GM12878 (cell line): ENCODE measurements around the gene MACROD2. TPM values are rescaled to one million over a fixed set of nuclear protein-coding genes. Genes with fewer than 3 reads are reported as not detected.

Source experiments
- ATAC-seq: fragments of 200-7000 bp; cut with Tn5 transposase; 3 replicates; pipeline ENCODE4 v1.9.1; 2020; ENCODE audit warnings: mild to moderate bottlenecking, moderate library complexity
- BruUV-seq: library from RNA; stranded (reverse); fragments of 400-500 nt; replicated peaks from 2 replicates; lab custom pipeline; 2021; lab: Mats Ljungman, UMichigan
- CTCF ChIA-PET: fragments of 300-600 bp; sonication (Branson Sonifier 250); formaldehyde crosslinking; extraction: SDS; loops from one replicate; lab custom pipeline; 2021; ENCODE audit warnings: inconsistent platforms; lab: Yijun Ruan, JAX
- POLR2A ChIA-PET: fragments of 350-600 bp; formaldehyde crosslinking; extraction: SDS; loops from one replicate; lab custom pipeline; 2021; ENCODE audit warnings: inconsistent platforms; lab: Charles Lee
- RAD21 ChIA-PET: fragments of 300-600 bp; sonication (Branson Sonifier 250); formaldehyde crosslinking; loops from one replicate; lab custom pipeline; 2023; ENCODE audit warnings: antibody characterized with exemption; ENCODE audit not compliant: unreplicated experiment; lab: Charles Lee
- SMC1A ChIA-PET: fragments of 300-600 bp; sonication (Branson Sonifier 250); formaldehyde crosslinking; loops from one replicate; lab custom pipeline; 2023; ENCODE audit not compliant: unreplicated experiment, uncharacterized antibody; lab: Charles Lee
- DNase-seq: peaks from one replicate; pipeline ENCODE4 v3.0.0-alpha.2; 2011; ENCODE audit warnings: low read depth, low spot score
- FAIRE-seq: peaks from 3 replicates; lab custom pipeline; 2011; peaks lifted over from hg19 to GRCh38; lab: Jason Lieb, UNC
- H2AFZ ChIP-seq: 2 replicates; pipeline ENCODE4 v1.6.0; 2011; ENCODE audit warnings: low read depth, low read length, control low read depth; ENCODE audit not compliant: control insufficient read depth
- H3K27ac ChIP-seq: 2 replicates; pipeline ENCODE4 v1.5.1; 2011; ENCODE audit warnings: control low read depth; ENCODE audit not compliant: control insufficient read depth, insufficient read depth
- H3K27me3 ChIP-seq, 2 experiments: replicated peaks in 1 of 2; 2 replicates each; pipeline versions ENCODE4 v1.6.0 to v1.6.1; 2011; ENCODE audit warnings: low read length in 1 of 2; ENCODE audit not compliant: control insufficient read depth in 2 of 2, insufficient read depth in 2 of 2
- H3K36me3 ChIP-seq, 2 experiments: 2 replicates each; pipeline ENCODE4 v1.5.1; 2011; ENCODE audit warnings: low read length in 1 of 2; ENCODE audit not compliant: control insufficient read depth in 2 of 2, insufficient read depth in 2 of 2
- H3K4me1 ChIP-seq: 2 replicates; pipeline ENCODE4 v1.6.1; 2011; ENCODE audit warnings: mild to moderate bottlenecking, low read length, moderate library complexity, mixed read lengths; ENCODE audit not compliant: control insufficient read depth, insufficient read depth
- H3K4me2 ChIP-seq: 2 replicates; pipeline ENCODE4 v1.6.0; 2011; ENCODE audit warnings: control low read depth; ENCODE audit not compliant: control insufficient read depth, insufficient read depth
- H3K4me3 ChIP-seq: fragments of 200-600 bp; sonication (generic); 2 replicates; pipeline ENCODE4 v1.5.1; 2016
- H3K79me2 ChIP-seq: 2 replicates; pipeline ENCODE4 v1.6.0; 2011; ENCODE audit warnings: low read length; ENCODE audit not compliant: control insufficient read depth, insufficient read depth
- H3K9ac ChIP-seq: 2 replicates; pipeline ENCODE4 v1.8.0; 2011; ENCODE audit warnings: low read length, control low read depth, mixed read lengths; ENCODE audit not compliant: control insufficient read depth, insufficient read depth
- H3K9me3 ChIP-seq: replicated peaks from 3 replicates; pipeline ENCODE4 v1.5.1; 2011; ENCODE audit warnings: mild to moderate bottlenecking, low read length; ENCODE audit not compliant: control insufficient read depth, insufficient read depth
- H4K20me1 ChIP-seq: 2 replicates; pipeline ENCODE4 v1.6.0; 2011; ENCODE audit not compliant: control insufficient read depth, insufficient read depth
- EGR1 ChIP-seq, 2 experiments: IDR thresholded peaks; 1 replicate in 1 of 2; 2 replicates in 1 of 2; pipeline ENCODE4 v1.6.1; 2011 to 2012; ENCODE audit warnings: low read depth in 2 of 2, low read length in 2 of 2, borderline replicate concordance in 1 of 2, mild to moderate bottlenecking in 1 of 2, moderate library complexity in 1 of 2
- ETV6 ChIP-seq, 2 experiments: fragments of 450-650 bp in 1 of 2; IDR thresholded peaks in 1 of 2; conservative IDR thresholded peaks in 1 of 2; 2 replicates each; pipeline ENCODE4 v1.6.1; 2014; ENCODE audit warnings: antibody characterized with exemption in 1 of 2, borderline replicate concordance in 1 of 2, low read depth in 1 of 2, mild to moderate bottlenecking in 1 of 2, moderate library complexity in 1 of 2
- RBBP5 ChIP-seq: fragments of 200-600 bp; sonication (generic); conservative IDR thresholded peaks from 2 replicates; pipeline ENCODE4 v1.6.1; 2016
- YY1 ChIP-seq: IDR thresholded peaks from 2 replicates; pipeline ENCODE4 v1.6.1; 2011; ENCODE audit warnings: low read depth, mild to moderate bottlenecking, low read length
- WGBS: methylation state at CpG from one replicate; pipeline ENCODE4 v1.1.6; 2016; ENCODE audit warnings: low lambda C conversion rate; ENCODE audit not compliant: insufficient replicate concordance, insufficient coverage; ENCODE audit errors: missing lambda C conversion rate; 5-methylcytosine and 5-hydroxymethylcytosine counted together
- in situ Hi-C: fragments of 300-500 bp; cut with MboI; formaldehyde crosslinking; loops from 9 replicates; pipeline ENCODE4 v1.14.3; 2018; ENCODE audit warnings: mixed read lengths
- intact Hi-C: fragments of 100-400 bp; cut with micrococcal nuclease; formaldehyde crosslinking; loops from one replicate; pipeline ENCODE4 v1.14.2; 2022; ENCODE audit not compliant: unreplicated experiment
- polyA plus RNA-seq, 11 experiments: library from polyadenylated mRNA; depleted of rRNA in 4 of 11; unstranded in 6 of 11; stranded (reverse) in 5 of 11; fragments of >200 nt; fragmentation: Nextera tagmentation in 4 of 11; fragmentation: Illumina TruSeq in 1 of 11; extraction: Ambion mirVana in 4 of 11; extraction: Trizol in 1 of 11; gene quantifications; 1 replicate in 1 of 11; 2 replicates in 10 of 11; pipeline versions ENCODE4 v1.2.1 to v1.2.3, GENCODE V29; 2011 to 2016; ENCODE audit warnings: inconsistent platforms in 2 of 11, missing spikeins in 2 of 11, low read depth in 1 of 11
- total RNA-seq, 4 experiments: library from RNA; depleted of rRNA in 3 of 4; stranded (reverse); fragments of >200 nt in 3 of 4; fragmentation: Illumina TruSeq in 1 of 4; extraction: Trizol in 1 of 4; gene quantifications; 2 replicates each; pipeline versions ENCODE4 v1.2.1 to v1.2.3, GENCODE V29; 2013 to 2021
- TF ChIP-seq, protein P1 (sequence below): fragments of 450-650 bp; IDR thresholded peaks from 2 replicates; pipeline ENCODE4 v1.6.1; 2017; ENCODE audit warnings: mild to moderate bottlenecking, moderate library complexity

The MACROD2 gene
- total and polyA plus RNA-seq, 10 of the 15 experiments (the other 5 are each of a cell fraction or from before 2014, with no cell fraction given) = 1.1 to 21.5 (median 2.2) TPM

- no peak overlapping the region for H3K27ac ChIP-seq
- DNase-seq (no peak), ATAC-seq (no peak), FAIRE-seq (no peak)
- WGBS = 47% methylated on average over 8 of the region's 8 CpGs
- no peak overlapping the region for H3K4me3 ChIP-seq
- POLR2A ChIA-PET = no interaction called here
- no peaks in the 10 kb centered on the region for H3K27me3 ChIP-seq
- no peaks in the 10 kb centered on the region for H3K4me1 ChIP-seq
- H2AFZ ChIP-seq = no peak overlapping the region
- in situ Hi-C loops = no loop called here
- H3K4me2 ChIP-seq = no peak overlapping the region
- no peaks in the 10 kb centered on the region; the same call in 2 of the 3 replicates for H3K9me3 ChIP-seq
- intact Hi-C loops = no loop called here
- CTCF ChIA-PET = no interaction called here
- no TSS peak for BruUV-seq
- no peaks in the 10 kb centered on the region for H3K36me3 ChIP-seq
- no peak overlapping the region for H3K9ac ChIP-seq
- SMC1A ChIA-PET = no interaction called here
- RAD21 ChIA-PET = no interaction called here
- no peaks in the 10 kb centered on the region for H4K20me1 ChIP-seq
- H3K79me2 ChIP-seq = no peaks in the 10 kb centered on the region
- TF ChIP-seq ETV6 (conservative IDR thresholded peaks at IDR 0.05 in 1 of 2, IDR thresholded peaks at IDR 0.05 in 1 of 2; ENCODE audit: borderline replicate concordance in 1 of 2, low read depth in 1 of 2) = no peak
- TF ChIP-seq RBBP5 = no peak
- no peak for TF ChIP-seq YY1
- TF ChIP-seq, protein P1, sequence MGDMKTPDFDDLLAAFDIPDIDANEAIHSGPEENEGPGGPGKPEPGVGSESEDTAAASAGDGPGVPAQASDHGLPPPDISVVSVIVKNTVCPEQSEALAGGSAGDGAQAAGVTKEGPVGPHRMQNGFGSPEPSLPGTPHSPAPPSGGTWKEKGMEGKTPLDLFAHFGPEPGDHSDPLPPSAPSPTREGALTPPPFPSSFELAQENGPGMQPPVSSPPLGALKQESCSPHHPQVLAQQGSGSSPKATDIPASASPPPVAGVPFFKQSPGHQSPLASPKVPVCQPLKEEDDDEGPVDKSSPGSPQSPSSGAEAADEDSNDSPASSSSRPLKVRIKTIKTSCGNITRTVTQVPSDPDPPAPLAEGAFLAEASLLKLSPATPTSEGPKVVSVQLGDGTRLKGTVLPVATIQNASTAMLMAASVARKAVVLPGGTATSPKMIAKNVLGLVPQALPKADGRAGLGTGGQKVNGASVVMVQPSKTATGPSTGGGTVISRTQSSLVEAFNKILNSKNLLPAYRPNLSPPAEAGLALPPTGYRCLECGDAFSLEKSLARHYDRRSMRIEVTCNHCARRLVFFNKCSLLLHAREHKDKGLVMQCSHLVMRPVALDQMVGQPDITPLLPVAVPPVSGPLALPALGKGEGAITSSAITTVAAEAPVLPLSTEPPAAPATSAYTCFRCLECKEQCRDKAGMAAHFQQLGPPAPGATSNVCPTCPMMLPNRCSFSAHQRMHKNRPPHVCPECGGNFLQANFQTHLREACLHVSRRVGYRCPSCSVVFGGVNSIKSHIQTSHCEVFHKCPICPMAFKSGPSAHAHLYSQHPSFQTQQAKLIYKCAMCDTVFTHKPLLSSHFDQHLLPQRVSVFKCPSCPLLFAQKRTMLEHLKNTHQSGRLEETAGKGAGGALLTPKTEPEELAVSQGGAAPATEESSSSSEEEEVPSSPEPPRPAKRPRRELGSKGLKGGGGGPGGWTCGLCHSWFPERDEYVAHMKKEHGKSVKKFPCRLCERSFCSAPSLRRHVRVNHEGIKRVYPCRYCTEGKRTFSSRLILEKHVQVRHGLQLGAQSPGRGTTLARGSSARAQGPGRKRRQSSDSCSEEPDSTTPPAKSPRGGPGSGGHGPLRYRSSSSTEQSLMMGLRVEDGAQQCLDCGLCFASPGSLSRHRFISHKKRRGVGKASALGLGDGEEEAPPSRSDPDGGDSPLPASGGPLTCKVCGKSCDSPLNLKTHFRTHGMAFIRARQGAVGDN = no peak
- no peak for TF ChIP-seq EGR1 (IDR thresholded peaks at IDR 0.05; ENCODE audit: borderline replicate concordance in 1 of 2, low read depth in 2 of 2, low read length in 2 of 2)
These were observed 934.1 kb downstream of the MACROD2 start for GRCh38 chr20:14929388-14929787.
